Measurements from ENCODE around the gene CCDC77.
A peak's percentile ranks its signal among the peaks of the same experiment; 100 is the strongest.
"Not testable (repeated sequence)": the region's sequence is repeated elsewhere in the genome, so short reads cannot be mapped to it uniquely, and the experiment has no call there.

CCDC77 gene

GRCh38 chr12:367972-368371 is 33.5 kb upstream of the CCDC77 start:
- Histone ChIP-seq H2AFZ (ENCODE audit: low read depth, low read length) (no peak overlapping the region), H3K36me3 (replicated peaks; ENCODE audit: low read depth, low read length) (peaks cover 54% of the 10 kb centered on the region), H3K4me3 (ENCODE audit: low read length) (no peak overlapping the region), H3K79me2 (ENCODE audit: low read length) (no peaks in the 10 kb centered on the region), H3K27ac (ENCODE audit: low read length) (no peak overlapping the region), H4K20me1 (ENCODE audit: insufficient read depth, low read length) (no peaks in the 10 kb centered on the region), H3K9ac (ENCODE audit: low read length) (no peak overlapping the region), H3K27me3 (ENCODE audit: low read depth, low read length) (no peaks in the 10 kb centered on the region), H3K9me3 (ENCODE audit: insufficient read depth, low read length) (peaks cover 6% of the 10 kb centered on the region; the same call in 1 of the 2 replicates), H3K4me1 (ENCODE audit: low read length) (no peaks in the 10 kb centered on the region), H3K4me2 (ENCODE audit: low read length) (no peak overlapping the region)
- no peak for TF ChIP-seq CTCF (IDR thresholded peaks at IDR 0.05; ENCODE audit: low read depth, low read length)
- no peak for TF ChIP-seq EZH2phosphoT487 (IDR thresholded peaks at IDR 0.05; ENCODE audit: low read depth)

GRCh38 chr12:370739-371485 is 30.5 kb upstream of the CCDC77 start:
- not testable (repeated sequence) for H3K79me2 ChIP-seq (ENCODE audit: low read length); H3K4me2 ChIP-seq (ENCODE audit: low read length); H3K9ac ChIP-seq (ENCODE audit: low read length); H3K9me3 ChIP-seq (ENCODE audit: insufficient read depth, low read length); H3K4me1 ChIP-seq (ENCODE audit: low read length); H4K20me1 ChIP-seq (ENCODE audit: insufficient read depth, low read length); H2AFZ ChIP-seq (ENCODE audit: low read depth, low read length); H3K4me3 ChIP-seq (ENCODE audit: low read length); H3K27me3 ChIP-seq (ENCODE audit: low read depth, low read length); H3K27ac ChIP-seq (ENCODE audit: low read length)
- H3K36me3 ChIP-seq (replicated peaks; ENCODE audit: low read depth, low read length), result peaks cover 30% of the 10 kb centered on the region

GRCh38 chr12:386651-387050 is 14.8 kb upstream of the CCDC77 start:
- Histone ChIP-seq H3K4me3 (ENCODE audit: low read length) (peak overlapping the region; percentile 96), H3K79me2 (ENCODE audit: low read length) (peaks cover 67% of the 10 kb centered on the region), H3K4me2 (ENCODE audit: low read length) (peak overlapping the region; percentile 91)

GRCh38 chr12:388012-388411 is 13.4 kb upstream of the CCDC77 start:
- no peaks in the 10 kb centered on the region for H3K27me3 ChIP-seq (ENCODE audit: low read depth, low read length)
- H3K79me2 ChIP-seq (ENCODE audit: low read length), result peaks cover 61% of the 10 kb centered on the region

More at GRCh38 chr12:386651-387050, 14.8 kb upstream of the CCDC77 start:
- Histone ChIP-seq H3K4me1 (ENCODE audit: low read length) (peaks cover 24% of the 10 kb centered on the region), H3K36me3 (replicated peaks; ENCODE audit: low read depth, low read length) (peaks cover 21% of the 10 kb centered on the region), H4K20me1 (ENCODE audit: insufficient read depth, low read length) (peaks cover 28% of the 10 kb centered on the region), H3K9ac (ENCODE audit: low read length) (peak overlapping the region; percentile 97), H3K9me3 (ENCODE audit: insufficient read depth, low read length) (no peaks in the 10 kb centered on the region), H2AFZ (ENCODE audit: low read depth, low read length) (no peak overlapping the region), H3K27me3 (ENCODE audit: low read depth, low read length) (no peaks in the 10 kb centered on the region), H3K27ac (ENCODE audit: low read length) (no peak overlapping the region)
- TF ChIP-seq EZH2phosphoT487 (IDR thresholded peaks at IDR 0.05; ENCODE audit: low read depth), result no peak
- no peak for TF ChIP-seq CTCF (IDR thresholded peaks at IDR 0.05; ENCODE audit: low read depth, low read length)

More at GRCh38 chr12:388012-388411, 13.4 kb upstream of the CCDC77 start:
- peaks cover 24% of the 10 kb centered on the region for H3K4me1 ChIP-seq (ENCODE audit: low read length)
- peaks cover 28% of the 10 kb centered on the region for H4K20me1 ChIP-seq (ENCODE audit: insufficient read depth, low read length)
- peaks cover 19% of the 10 kb centered on the region for H3K36me3 ChIP-seq (replicated peaks; ENCODE audit: low read depth, low read length)
- H3K4me2 ChIP-seq (ENCODE audit: low read length), result peak overlapping the region; percentile 91
- H3K4me3 ChIP-seq (ENCODE audit: low read length), result peak overlapping the region; percentile 96
- peak overlapping the region; percentile 97 for H3K9ac ChIP-seq (ENCODE audit: low read length)
- H2AFZ ChIP-seq (ENCODE audit: low read depth, low read length), result no peak overlapping the region
- H3K27ac ChIP-seq (ENCODE audit: low read length), result peak overlapping the region; percentile 90
- no peak for TF ChIP-seq EZH2phosphoT487 (IDR thresholded peaks at IDR 0.05; ENCODE audit: low read depth)
- TF ChIP-seq CTCF (IDR thresholded peaks at IDR 0.05; ENCODE audit: low read depth, low read length), result no peak
- no peaks in the 10 kb centered on the region for H3K9me3 ChIP-seq (ENCODE audit: insufficient read depth, low read length)

Data from OCI-LY3 (cell line).